Measurements from ENCODE around the gene PRPF8.

- TF ChIP-seq, protein P1, sequence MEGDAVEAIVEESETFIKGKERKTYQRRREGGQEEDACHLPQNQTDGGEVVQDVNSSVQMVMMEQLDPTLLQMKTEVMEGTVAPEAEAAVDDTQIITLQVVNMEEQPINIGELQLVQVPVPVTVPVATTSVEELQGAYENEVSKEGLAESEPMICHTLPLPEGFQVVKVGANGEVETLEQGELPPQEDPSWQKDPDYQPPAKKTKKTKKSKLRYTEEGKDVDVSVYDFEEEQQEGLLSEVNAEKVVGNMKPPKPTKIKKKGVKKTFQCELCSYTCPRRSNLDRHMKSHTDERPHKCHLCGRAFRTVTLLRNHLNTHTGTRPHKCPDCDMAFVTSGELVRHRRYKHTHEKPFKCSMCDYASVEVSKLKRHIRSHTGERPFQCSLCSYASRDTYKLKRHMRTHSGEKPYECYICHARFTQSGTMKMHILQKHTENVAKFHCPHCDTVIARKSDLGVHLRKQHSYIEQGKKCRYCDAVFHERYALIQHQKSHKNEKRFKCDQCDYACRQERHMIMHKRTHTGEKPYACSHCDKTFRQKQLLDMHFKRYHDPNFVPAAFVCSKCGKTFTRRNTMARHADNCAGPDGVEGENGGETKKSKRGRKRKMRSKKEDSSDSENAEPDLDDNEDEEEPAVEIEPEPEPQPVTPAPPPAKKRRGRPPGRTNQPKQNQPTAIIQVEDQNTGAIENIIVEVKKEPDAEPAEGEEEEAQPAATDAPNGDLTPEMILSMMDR (IDR thresholded peaks at IDR 0.05): no peak
- TF ChIP-seq POLR2A (IDR thresholded peaks at IDR 0.05) (no peak), POLR2AphosphoS5 (IDR thresholded peaks at IDR 0.05; ENCODE audit: insufficient read depth in 1 of 2, low read depth in 1 of 2) (no peak)
Observed at GRCh38 chr17:1732241-1732832, 47.7 kb upstream of the PRPF8 start.
